Measurements from ENCODE around the gene NPAS3. TPM values are rescaled to one million over a fixed set of nuclear protein-coding genes. Genes with fewer than 3 reads are reported as not detected.

NPAS3 gene
- total and polyA plus RNA-seq, 2 of the 13 experiments (the other 11 are each of a cell fraction or from before 2014, with no cell fraction given): not detected

GRCh38 chr14:33017016-33017415, 78.3 kb downstream of the NPAS3 start:
- no peaks in the 10 kb centered on the region for H3K27me3 ChIP-seq (ENCODE audit: control insufficient read depth in 1 of 2, insufficient read depth in 2 of 2, low read length in 2 of 2)
- ATAC-seq (no peak), FAIRE-seq (no peak), DNase-seq (ENCODE audit: low spot score) (no peak)
- BruUV-seq (replicated peaks): no TSS peak
- ChIA-PET CTCF (ENCODE audit: low intra/inter-chr PET ratio, low total read pairs) (no interaction called here), POLR2A (no interaction called here)
- H3K9me3 ChIP-seq (ENCODE audit: low read length): no peaks in the 10 kb centered on the region
- 0% methylated on average over 2 of the region's 2 CpGs for WGBS (ENCODE audit: low lambda C conversion rate)
- H3K9ac ChIP-seq (ENCODE audit: insufficient read depth, low read depth, low read length): no peak overlapping the region
- H3K36me3 ChIP-seq (replicated peaks in 1 of 2; ENCODE audit: control insufficient read depth in 1 of 2, insufficient read depth in 2 of 2, low read length in 2 of 2): no peaks in the 10 kb centered on the region
- no peaks in the 10 kb centered on the region for H4K20me1 ChIP-seq (ENCODE audit: insufficient read depth, low read length)
- H3K79me2 ChIP-seq (ENCODE audit: insufficient read depth, low read length): no peaks in the 10 kb centered on the region
- TF ChIP-seq ZFYVE20 (CRISPR knock-in tag; IDR thresholded peaks at IDR 0.05; ENCODE audit: borderline replicate concordance, low read depth) (no peak), ELF3 (CRISPR knock-in tag; IDR thresholded peaks at IDR 0.05) (no peak), ZNF274 (CRISPR knock-in tag; IDR thresholded peaks at IDR 0.05) (no peak), RBFOX2 (IDR thresholded peaks at IDR 0.05; ENCODE audit: low read depth, low read length) (no peak), KIAA2018 (CRISPR knock-in tag; IDR thresholded peaks at IDR 0.05; ENCODE audit: borderline replicate concordance) (no peak), ZFP1 (CRISPR knock-in tag; IDR thresholded peaks at IDR 0.05) (no peak), ZNF557 (CRISPR knock-in tag; IDR thresholded peaks at IDR 0.05) (no peak)
- TF ChIP-seq, protein P1, sequence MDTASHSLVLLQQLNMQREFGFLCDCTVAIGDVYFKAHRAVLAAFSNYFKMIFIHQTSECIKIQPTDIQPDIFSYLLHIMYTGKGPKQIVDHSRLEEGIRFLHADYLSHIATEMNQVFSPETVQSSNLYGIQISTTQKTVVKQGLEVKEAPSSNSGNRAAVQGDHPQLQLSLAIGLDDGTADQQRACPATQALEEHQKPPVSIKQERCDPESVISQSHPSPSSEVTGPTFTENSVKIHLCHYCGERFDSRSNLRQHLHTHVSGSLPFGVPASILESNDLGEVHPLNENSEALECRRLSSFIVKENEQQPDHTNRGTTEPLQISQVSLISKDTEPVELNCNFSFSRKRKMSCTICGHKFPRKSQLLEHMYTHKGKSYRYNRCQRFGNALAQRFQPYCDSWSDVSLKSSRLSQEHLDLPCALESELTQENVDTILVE (CRISPR knock-in tag; IDR thresholded peaks at IDR 0.05): no peak
- no peak overlapping the region for H3K27ac ChIP-seq (ENCODE audit: extremely low read length, insufficient read depth, low read length)
- intact Hi-C loops (cut with micrococcal nuclease; ENCODE audit: unreplicated experiment): no loop called here
- H3K4me3 ChIP-seq (replicated peaks in 1 of 3; ENCODE audit: insufficient read depth in 1 of 3, low read depth in 2 of 3, low read length in 3 of 3): no peak overlapping the region
- in situ Hi-C loops (cut with HindIII; ENCODE audit: extremely low pct_ligation_motif_present, low pct_unique_long_range_greater_than_20kb): no loop called here
- no peak overlapping the region for H2AFZ ChIP-seq (ENCODE audit: low read length)
- H3K4me2 ChIP-seq (ENCODE audit: low read depth, low read length): no peak overlapping the region
- no peaks in the 10 kb centered on the region for H3K4me1 ChIP-seq (ENCODE audit: insufficient read depth, low read length)

Data from HepG2 (cell line).